ENCODE measurements around the gene RNF213.

RNF213 gene

DNA sequence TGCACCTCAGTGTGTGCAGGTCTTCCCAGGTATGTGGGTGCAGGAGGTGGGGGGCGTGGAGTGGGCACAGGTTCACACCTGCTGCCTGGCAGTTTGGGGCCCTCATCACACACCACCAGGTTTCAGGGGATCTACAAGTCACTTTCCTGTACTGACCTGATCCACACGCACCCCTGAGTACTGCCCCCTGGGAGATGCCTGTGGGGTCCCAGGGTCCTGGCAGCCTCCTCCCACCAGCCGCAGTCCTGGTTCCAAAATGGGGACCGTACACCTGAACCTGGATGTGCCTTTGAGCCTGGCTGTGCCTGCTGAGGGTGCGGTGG is 25.9 kb downstream of the RNF213 start:
- Histone ChIP-seq H3F3A (ENCODE audit: insufficient read depth, low read length) (no peaks in the 10 kb centered on the region), H3K9me2 (ENCODE audit: low read depth, low read length) (no peaks in the 10 kb centered on the region), H3K36me3 (ENCODE audit: insufficient read depth, low read length) (0 out of 2 replicates have a peak, but pooled peaks cover 7% of the 10 kb centered on the region), H4K20me1 (ENCODE audit: insufficient read depth, low read length) (no peaks in the 10 kb centered on the region), H3K4me3 (ENCODE audit: low read depth, low read length, poor library complexity, severe bottlenecking) (no peak overlapping the region), H3K79me2 (ENCODE audit: insufficient read depth, low read length) (no peaks in the 10 kb centered on the region), H3K9me3 (ENCODE audit: low read length) (no peaks in the 10 kb centered on the region), H3K27ac (ENCODE audit: low read depth, low read length, poor library complexity, severe bottlenecking) (no peak overlapping the region), H3K9ac (ENCODE audit: low read length) (no peak overlapping the region), H2AFZ (ENCODE audit: low read length) (no peak overlapping the region), H3K27me3 (ENCODE audit: insufficient read depth, low read length) (no peaks in the 10 kb centered on the region), H3K4me1 (ENCODE audit: insufficient read depth, low read length, severe bottlenecking) (no peaks in the 10 kb centered on the region), H3K4me2 (ENCODE audit: low read length) (no peak overlapping the region)
- TF ChIP-seq, protein P1, sequence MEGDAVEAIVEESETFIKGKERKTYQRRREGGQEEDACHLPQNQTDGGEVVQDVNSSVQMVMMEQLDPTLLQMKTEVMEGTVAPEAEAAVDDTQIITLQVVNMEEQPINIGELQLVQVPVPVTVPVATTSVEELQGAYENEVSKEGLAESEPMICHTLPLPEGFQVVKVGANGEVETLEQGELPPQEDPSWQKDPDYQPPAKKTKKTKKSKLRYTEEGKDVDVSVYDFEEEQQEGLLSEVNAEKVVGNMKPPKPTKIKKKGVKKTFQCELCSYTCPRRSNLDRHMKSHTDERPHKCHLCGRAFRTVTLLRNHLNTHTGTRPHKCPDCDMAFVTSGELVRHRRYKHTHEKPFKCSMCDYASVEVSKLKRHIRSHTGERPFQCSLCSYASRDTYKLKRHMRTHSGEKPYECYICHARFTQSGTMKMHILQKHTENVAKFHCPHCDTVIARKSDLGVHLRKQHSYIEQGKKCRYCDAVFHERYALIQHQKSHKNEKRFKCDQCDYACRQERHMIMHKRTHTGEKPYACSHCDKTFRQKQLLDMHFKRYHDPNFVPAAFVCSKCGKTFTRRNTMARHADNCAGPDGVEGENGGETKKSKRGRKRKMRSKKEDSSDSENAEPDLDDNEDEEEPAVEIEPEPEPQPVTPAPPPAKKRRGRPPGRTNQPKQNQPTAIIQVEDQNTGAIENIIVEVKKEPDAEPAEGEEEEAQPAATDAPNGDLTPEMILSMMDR (IDR thresholded peaks at IDR 0.05; ENCODE audit: low read length): no peak
- TF ChIP-seq EZH2 (IDR thresholded peaks at IDR 0.05; ENCODE audit: borderline replicate concordance, low read length): no peak

DNA sequence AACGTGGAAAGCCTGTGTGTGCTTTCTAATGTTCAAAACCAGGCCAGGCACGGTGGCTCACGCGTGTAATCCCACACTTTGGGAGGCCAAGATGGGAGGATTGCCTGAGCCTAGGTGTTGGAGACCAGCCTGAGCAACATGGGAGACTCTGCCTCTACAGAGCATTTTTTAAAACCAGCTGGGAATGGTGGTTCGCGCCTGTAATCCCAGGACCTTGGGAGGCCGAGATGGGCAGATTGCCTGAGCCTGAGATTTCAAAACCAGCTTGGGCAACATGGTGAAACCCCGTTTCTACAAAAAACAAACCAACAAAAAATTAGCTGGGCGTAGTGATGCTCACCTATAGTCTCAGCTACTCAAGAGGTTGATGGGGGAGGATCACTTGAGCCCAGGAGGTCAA is 26.4 kb downstream of the RNF213 start:
- Histone ChIP-seq H3K4me1 (ENCODE audit: insufficient read depth, low read length, severe bottlenecking) (no peaks in the 10 kb centered on the region), H3K4me3 (ENCODE audit: low read depth, low read length, poor library complexity, severe bottlenecking) (no peak overlapping the region), H3K36me3 (ENCODE audit: insufficient read depth, low read length) (0 out of 2 replicates have a peak, but pooled peaks cover 7% of the 10 kb centered on the region), H3K9me3 (ENCODE audit: low read length) (no peaks in the 10 kb centered on the region), H3K27ac (ENCODE audit: low read depth, low read length, poor library complexity, severe bottlenecking) (no peak overlapping the region), H3K27me3 (ENCODE audit: insufficient read depth, low read length) (no peaks in the 10 kb centered on the region), H3K79me2 (ENCODE audit: insufficient read depth, low read length) (no peaks in the 10 kb centered on the region), H3K4me2 (ENCODE audit: low read length) (no peak overlapping the region), H4K20me1 (ENCODE audit: insufficient read depth, low read length) (no peaks in the 10 kb centered on the region), H2AFZ (ENCODE audit: low read length) (no peak overlapping the region), H3K9ac (ENCODE audit: low read length) (no peak overlapping the region), H3F3A (ENCODE audit: insufficient read depth, low read length) (no peaks in the 10 kb centered on the region), H3K9me2 (ENCODE audit: low read depth, low read length) (no peaks in the 10 kb centered on the region)
- TF ChIP-seq, protein P1 (IDR thresholded peaks at IDR 0.05; ENCODE audit: low read length): no peak
- no peak for TF ChIP-seq EZH2 (IDR thresholded peaks at IDR 0.05; ENCODE audit: borderline replicate concordance, low read length)

GRCh38 chr17:80287806-80288567 is 27.3 kb downstream of the RNF213 start:
- no peak overlapping the region for H3K9ac ChIP-seq (ENCODE audit: low read length)
- TF ChIP-seq EZH2 (IDR thresholded peaks at IDR 0.05; ENCODE audit: borderline replicate concordance, low read length): no peak
- TF ChIP-seq, protein P1 (IDR thresholded peaks at IDR 0.05; ENCODE audit: low read length): no peak
- no peaks in the 10 kb centered on the region for H3F3A ChIP-seq (ENCODE audit: insufficient read depth, low read length)
- H3K9me3 ChIP-seq (ENCODE audit: low read length): no peaks in the 10 kb centered on the region
- no peak overlapping the region for H2AFZ ChIP-seq (ENCODE audit: low read length)
- H3K27me3 ChIP-seq (ENCODE audit: insufficient read depth, low read length): no peaks in the 10 kb centered on the region
- no peaks in the 10 kb centered on the region for H3K9me2 ChIP-seq (ENCODE audit: low read depth, low read length)
- H3K36me3 ChIP-seq (ENCODE audit: insufficient read depth, low read length): 0 out of 2 replicates have a peak, but pooled peaks cover 7% of the 10 kb centered on the region
- no peak overlapping the region for H3K4me3 ChIP-seq (ENCODE audit: low read depth, low read length, poor library complexity, severe bottlenecking)
- H3K4me1 ChIP-seq (ENCODE audit: insufficient read depth, low read length, severe bottlenecking): no peaks in the 10 kb centered on the region
- no peak overlapping the region for H3K4me2 ChIP-seq (ENCODE audit: low read length)
- H4K20me1 ChIP-seq (ENCODE audit: insufficient read depth, low read length): no peaks in the 10 kb centered on the region
- H3K79me2 ChIP-seq (ENCODE audit: insufficient read depth, low read length): no peaks in the 10 kb centered on the region
- H3K27ac ChIP-seq (ENCODE audit: low read depth, low read length, poor library complexity, severe bottlenecking): no peak overlapping the region
